ENCODE results near the gene CEP164.
"Not testable (repeated sequence)": the region's sequence is repeated elsewhere in the genome, so short reads cannot be mapped to it uniquely, and the experiment has no call there.

CEP164 gene

GRCh38 chr11:117395476-117395875, 67.8 kb downstream of the CEP164 start:
- TF ChIP-seq CTCF (conservative IDR thresholded peaks at IDR 0.05; ENCODE audit: low read depth, low read length): no peak
- no peaks in the 10 kb centered on the region for H3K4me1 ChIP-seq (ENCODE audit: low read depth, poor library complexity, severe bottlenecking)
- H3K4me3 ChIP-seq (IDR thresholded peaks at IDR 0.05; ENCODE audit: insufficient read depth, low read depth, low read length): no peak overlapping the region
- H3K79me2 ChIP-seq (ENCODE audit: insufficient read depth, low read depth): no peaks in the 10 kb centered on the region
- H3K4me2 ChIP-seq: no peak overlapping the region
- H3K36me3 ChIP-seq (ENCODE audit: insufficient read depth): no peaks in the 10 kb centered on the region
- no peak overlapping the region for H3K27ac ChIP-seq
- H3K9ac ChIP-seq: no peak overlapping the region
- H4K20me1 ChIP-seq (ENCODE audit: insufficient read depth): no peaks in the 10 kb centered on the region
- no peak overlapping the region for H2AFZ ChIP-seq (ENCODE audit: low read depth)
- H3K27me3 ChIP-seq (ENCODE audit: insufficient read depth, low read depth): no peaks in the 10 kb centered on the region

- Histone ChIP-seq H3K27ac (no peak overlapping the region), H3K9ac (no peak overlapping the region), H2AFZ (ENCODE audit: low read depth) (no peak overlapping the region), H3K4me1 (ENCODE audit: low read depth, poor library complexity, severe bottlenecking) (no peaks in the 10 kb centered on the region), H3K79me2 (ENCODE audit: insufficient read depth, low read depth) (no peaks in the 10 kb centered on the region), H3K27me3 (ENCODE audit: insufficient read depth, low read depth) (no peaks in the 10 kb centered on the region), H3K36me3 (ENCODE audit: insufficient read depth) (no peaks in the 10 kb centered on the region), H3K4me2 (no peak overlapping the region), H3K4me3 (IDR thresholded peaks at IDR 0.05; ENCODE audit: insufficient read depth, low read depth, low read length) (no peak overlapping the region), H4K20me1 (ENCODE audit: insufficient read depth) (no peaks in the 10 kb centered on the region)
- no peak for TF ChIP-seq CTCF (conservative IDR thresholded peaks at IDR 0.05; ENCODE audit: low read depth, low read length)
Observed at GRCh38 chr11:117396970-117397369, 69.3 kb downstream of the CEP164 start.

GRCh38 chr11:117398618-117399017, 71.0 kb downstream of the CEP164 start:
- H3K27ac ChIP-seq; H3K4me1 ChIP-seq (ENCODE audit: low read depth, poor library complexity, severe bottlenecking); H2AFZ ChIP-seq (ENCODE audit: low read depth); H3K4me3 ChIP-seq (IDR thresholded peaks at IDR 0.05; ENCODE audit: insufficient read depth, low read depth, low read length); H3K79me2 ChIP-seq (ENCODE audit: insufficient read depth, low read depth); H3K4me2 ChIP-seq; H3K9ac ChIP-seq; H3K36me3 ChIP-seq (ENCODE audit: insufficient read depth); H4K20me1 ChIP-seq (ENCODE audit: insufficient read depth); H3K27me3 ChIP-seq (ENCODE audit: insufficient read depth, low read depth): not testable (repeated sequence)

- not testable (repeated sequence) for H3K27me3 ChIP-seq (ENCODE audit: insufficient read depth, low read depth); H4K20me1 ChIP-seq (ENCODE audit: insufficient read depth); H2AFZ ChIP-seq (ENCODE audit: low read depth); H3K4me3 ChIP-seq (IDR thresholded peaks at IDR 0.05; ENCODE audit: insufficient read depth, low read depth, low read length); H3K9ac ChIP-seq; H3K36me3 ChIP-seq (ENCODE audit: insufficient read depth); H3K27ac ChIP-seq; H3K79me2 ChIP-seq (ENCODE audit: insufficient read depth, low read depth); H3K4me1 ChIP-seq (ENCODE audit: low read depth, poor library complexity, severe bottlenecking); H3K4me2 ChIP-seq
Observed at GRCh38 chr11:117399100-117399840, 71.6 kb downstream of the CEP164 start.

GRCh38 chr11:117405898-117406297, 78.2 kb downstream of the CEP164 start:
- not testable (repeated sequence) for H3K4me3 ChIP-seq (IDR thresholded peaks at IDR 0.05; ENCODE audit: insufficient read depth, low read depth, low read length); H4K20me1 ChIP-seq (ENCODE audit: insufficient read depth); H3K27ac ChIP-seq; H2AFZ ChIP-seq (ENCODE audit: low read depth); H3K36me3 ChIP-seq (ENCODE audit: insufficient read depth); H3K9ac ChIP-seq; H3K27me3 ChIP-seq (ENCODE audit: insufficient read depth, low read depth); H3K79me2 ChIP-seq (ENCODE audit: insufficient read depth, low read depth); H3K4me2 ChIP-seq; H3K4me1 ChIP-seq (ENCODE audit: low read depth, poor library complexity, severe bottlenecking)

- no peak for TF ChIP-seq CTCF (conservative IDR thresholded peaks at IDR 0.05; ENCODE audit: low read depth, low read length)
- Histone ChIP-seq H3K4me2 (no peak overlapping the region), H2AFZ (ENCODE audit: low read depth) (no peak overlapping the region), H3K4me3 (IDR thresholded peaks at IDR 0.05; ENCODE audit: insufficient read depth, low read depth, low read length) (no peak overlapping the region), H3K36me3 (ENCODE audit: insufficient read depth) (no peaks in the 10 kb centered on the region), H3K79me2 (ENCODE audit: insufficient read depth, low read depth) (no peaks in the 10 kb centered on the region), H3K4me1 (ENCODE audit: low read depth, poor library complexity, severe bottlenecking) (no peaks in the 10 kb centered on the region), H3K9ac (no peak overlapping the region), H3K27me3 (ENCODE audit: insufficient read depth, low read depth) (no peaks in the 10 kb centered on the region), H4K20me1 (ENCODE audit: insufficient read depth) (no peaks in the 10 kb centered on the region), H3K27ac (no peak overlapping the region)
Observed at GRCh38 chr11:117407016-117407415, 79.4 kb downstream of the CEP164 start.

Data from KMS-11 (cell line).